GM12891 (cell line): ENCODE measurements around the gene ZNF862.

ENCODE experiments used
- DNase-seq: peaks from one replicate; pipeline ENCODE4 v3.0.0; 2011; ENCODE audit warnings: low spot score; ENCODE audit not compliant: insufficient read length
- FAIRE-seq: peaks from 2 replicates; lab custom pipeline; 2011; peaks lifted over from hg19 to GRCh38; lab: Jason Lieb, UNC
- PAX5 ChIP-seq: IDR thresholded peaks from 2 replicates; pipeline ENCODE4 v1.6.1; 2011; ENCODE audit warnings: low read length, moderate library complexity, mild to moderate bottlenecking; ENCODE audit not compliant: insufficient read depth, severe bottlenecking
- POLR2A ChIP-seq: IDR thresholded peaks from 2 replicates; pipeline ENCODE4 v1.6.1; 2011; ENCODE audit warnings: low read depth, low read length, control low read depth
- POLR2AphosphoS5 ChIP-seq: IDR thresholded peaks from 2 replicates; pipeline ENCODE4 v1.6.1; 2011; ENCODE audit warnings: low read depth, low read length, control low read depth
- POU2F2 ChIP-seq: IDR thresholded peaks from 2 replicates; pipeline ENCODE4 v1.6.1; 2011; ENCODE audit warnings: low read depth, mild to moderate bottlenecking, control low read depth, low read length, moderate library complexity
- SPI1 ChIP-seq: IDR thresholded peaks from 2 replicates; pipeline ENCODE4 v1.6.1; 2011; ENCODE audit warnings: low read depth, low read length, control low read depth
- TAF1 ChIP-seq: IDR thresholded peaks from 2 replicates; pipeline ENCODE4 v1.6.1; 2011; ENCODE audit warnings: low read depth, low read length, control low read depth

Gene ZNF862

DNA sequence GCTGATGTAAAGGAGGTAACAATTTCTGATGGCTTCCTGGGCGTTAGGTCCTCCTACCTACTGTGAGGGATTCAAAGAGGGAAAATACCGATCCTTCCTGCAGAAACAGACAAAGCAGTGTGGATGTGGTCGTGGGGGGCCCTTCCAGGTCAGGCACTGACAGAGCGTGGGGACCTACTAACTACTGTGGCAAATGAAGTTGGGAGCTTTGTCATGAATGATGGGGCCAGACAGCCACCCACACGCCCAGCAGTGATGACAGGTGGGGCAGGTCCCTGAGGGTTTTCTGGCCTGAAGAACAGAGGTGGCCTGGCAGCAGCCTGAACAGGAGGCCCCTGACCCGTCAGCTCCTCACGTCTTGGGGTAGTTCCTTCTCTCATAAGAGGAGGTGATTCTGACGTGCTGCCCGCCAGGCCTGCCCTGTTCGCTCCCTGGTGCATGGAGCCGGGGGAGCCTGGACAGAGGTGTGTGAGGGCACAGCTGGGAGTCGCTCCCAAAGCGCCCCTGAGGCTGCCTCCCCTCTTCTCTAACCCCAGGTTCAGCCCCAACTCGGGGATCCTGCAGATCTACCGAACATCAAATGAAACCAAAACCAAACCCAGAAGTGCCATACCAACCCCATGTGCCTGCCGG lies 39.8 kb downstream of the ZNF862 start:
- TF ChIP-seq PAX5, result no peak
- no peak for TF ChIP-seq POLR2A
- TF ChIP-seq POLR2AphosphoS5, result no peak
- no peak for TF ChIP-seq POU2F2
- no peak for TF ChIP-seq SPI1
- TF ChIP-seq TAF1, result no peak
- FAIRE-seq (no peak), DNase-seq (no peak)

DNA sequence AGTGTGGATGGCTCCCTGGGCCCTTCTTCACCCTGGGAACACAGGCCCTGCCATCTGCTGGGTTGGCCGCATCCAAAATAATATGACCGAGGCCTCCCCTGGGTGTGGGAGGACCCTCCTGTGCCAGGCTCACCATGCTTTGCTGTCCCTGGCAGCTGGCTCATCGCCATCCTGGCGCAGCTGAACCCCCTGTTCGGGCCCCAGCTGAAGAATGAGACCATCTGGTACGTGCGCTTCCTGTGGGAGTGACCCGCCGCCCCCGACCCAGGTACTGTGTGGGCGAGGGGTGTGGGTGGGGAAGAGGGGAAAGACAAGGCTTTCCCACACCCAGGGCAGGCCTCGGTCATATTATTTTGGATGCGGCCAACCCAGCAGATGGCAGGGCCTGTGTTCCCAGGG lies 40.3 kb downstream of the ZNF862 start:
- TF ChIP-seq SPI1, result no peak
- TF ChIP-seq PAX5, result no peak
- TF ChIP-seq POLR2A, result no peak
- TF ChIP-seq POLR2AphosphoS5, result no peak
- TF ChIP-seq POU2F2, result no peak
- TF ChIP-seq TAF1, result no peak
- no peak for FAIRE-seq
- DNase-seq, result no peak

DNA sequence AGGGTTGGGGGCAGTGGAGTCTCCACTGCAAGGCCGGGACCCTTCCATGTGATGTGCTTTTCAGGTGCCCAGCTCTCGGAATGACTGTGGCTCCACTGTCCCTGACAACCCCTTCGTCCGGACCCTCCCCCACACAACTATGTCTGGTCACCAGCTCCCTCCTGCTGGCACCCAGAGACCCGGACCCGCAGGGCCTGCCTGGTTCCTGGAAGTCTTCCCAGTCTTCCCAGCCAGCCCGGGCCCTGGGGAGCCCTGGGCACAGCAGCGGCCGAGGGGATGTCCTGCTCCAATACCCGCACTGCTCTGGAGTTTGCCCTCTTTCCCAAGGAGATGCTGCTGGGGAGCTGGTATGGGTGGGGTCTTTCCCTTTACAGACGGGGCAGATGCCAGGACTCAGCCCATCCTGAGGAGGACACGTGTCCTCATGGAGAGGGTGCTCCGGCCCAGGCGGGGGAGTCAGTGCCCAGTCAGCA lies 41.1 kb downstream of the ZNF862 start:
- TF ChIP-seq TAF1 (no peak), POU2F2 (no peak), SPI1 (no peak), POLR2A (no peak), POLR2AphosphoS5 (no peak)
- FAIRE-seq (no peak), DNase-seq (no peak)

DNA sequence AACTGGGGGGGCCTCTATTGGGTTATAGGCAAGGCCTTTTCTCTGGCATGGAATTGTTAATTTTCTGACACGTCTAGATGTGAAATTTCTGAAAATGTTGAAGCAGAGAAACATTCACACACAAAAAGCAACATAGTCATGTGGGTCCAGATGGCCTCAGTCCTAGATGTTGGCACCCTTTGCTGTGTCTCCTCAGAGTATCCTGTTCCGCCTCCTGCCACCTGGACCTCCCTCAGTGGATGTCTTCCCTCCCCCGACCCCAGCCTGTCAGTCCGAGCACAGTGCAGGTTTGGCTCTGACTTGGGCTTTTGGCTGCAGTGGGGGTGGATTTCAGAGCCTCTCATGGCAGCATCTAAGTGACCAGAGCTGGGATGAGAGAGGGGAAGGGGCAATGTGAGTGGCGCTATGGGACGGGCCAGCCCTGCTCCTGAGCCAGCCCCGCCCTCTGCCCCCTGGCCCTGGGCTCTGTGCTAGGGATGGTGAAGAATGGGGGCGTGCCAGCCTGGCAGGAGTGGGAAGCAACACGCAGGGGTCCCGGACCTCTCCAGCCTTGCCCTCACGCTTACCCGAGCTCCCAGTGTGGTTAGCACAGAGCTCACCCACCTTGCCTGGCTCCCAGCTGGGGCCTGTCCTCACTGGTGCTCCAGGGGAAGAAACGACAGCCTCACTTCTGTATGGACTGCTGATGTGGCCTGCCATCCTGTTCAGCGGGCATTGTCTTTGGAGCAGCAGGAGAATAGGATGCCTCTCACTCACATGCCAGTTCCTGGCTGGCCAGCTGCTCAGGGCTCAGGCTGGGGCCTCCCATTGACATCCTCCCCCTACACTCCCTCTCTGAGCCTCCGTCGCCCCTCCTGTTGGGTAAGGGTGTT lies 41.8 kb downstream of the ZNF862 start:
- DNase-seq (no peak), FAIRE-seq (no peak)
- TF ChIP-seq PAX5 (no peak), POLR2A (no peak), POU2F2 (no peak), POLR2AphosphoS5 (no peak), TAF1 (no peak), SPI1 (no peak)

DNA sequence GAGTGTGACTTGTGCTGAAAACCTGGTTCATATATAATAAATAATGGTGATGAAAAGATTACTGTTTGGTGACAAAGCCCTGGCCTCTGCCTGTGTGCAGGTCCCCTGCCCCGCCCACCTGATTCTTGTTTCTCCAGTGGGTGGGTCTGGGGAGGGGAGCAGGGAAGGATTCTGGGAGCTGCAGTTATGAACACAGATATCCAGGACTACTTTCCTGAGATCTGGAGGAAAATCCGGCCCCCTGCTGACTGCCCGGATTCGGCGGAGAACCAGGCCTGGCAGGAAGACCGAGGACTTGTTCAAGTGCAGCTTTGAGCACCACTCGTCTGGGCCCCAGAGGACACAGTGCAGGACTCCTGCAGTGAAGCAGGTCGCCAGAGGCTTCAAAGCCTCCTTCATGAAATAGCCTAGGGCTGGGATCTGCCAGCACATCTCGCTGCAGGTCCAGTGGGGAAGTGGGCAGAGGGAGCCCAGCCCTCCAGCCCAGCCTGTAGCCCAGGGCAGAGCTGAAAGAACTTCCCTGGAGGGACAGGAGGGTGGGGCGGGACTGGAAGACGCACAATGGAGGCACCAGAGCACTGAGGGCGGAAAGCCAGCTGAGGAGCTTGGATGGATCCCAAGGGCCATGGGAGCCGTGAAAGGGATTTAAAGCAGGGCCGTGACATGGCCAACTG lies 42.6 kb downstream of the ZNF862 start:
- peak; percentile 0 for DNase-seq
- no peak for FAIRE-seq
- TF ChIP-seq SPI1 (no peak), TAF1 (no peak), POLR2A (no peak), POLR2AphosphoS5 (no peak), POU2F2 (no peak), PAX5 (no peak)

DNA sequence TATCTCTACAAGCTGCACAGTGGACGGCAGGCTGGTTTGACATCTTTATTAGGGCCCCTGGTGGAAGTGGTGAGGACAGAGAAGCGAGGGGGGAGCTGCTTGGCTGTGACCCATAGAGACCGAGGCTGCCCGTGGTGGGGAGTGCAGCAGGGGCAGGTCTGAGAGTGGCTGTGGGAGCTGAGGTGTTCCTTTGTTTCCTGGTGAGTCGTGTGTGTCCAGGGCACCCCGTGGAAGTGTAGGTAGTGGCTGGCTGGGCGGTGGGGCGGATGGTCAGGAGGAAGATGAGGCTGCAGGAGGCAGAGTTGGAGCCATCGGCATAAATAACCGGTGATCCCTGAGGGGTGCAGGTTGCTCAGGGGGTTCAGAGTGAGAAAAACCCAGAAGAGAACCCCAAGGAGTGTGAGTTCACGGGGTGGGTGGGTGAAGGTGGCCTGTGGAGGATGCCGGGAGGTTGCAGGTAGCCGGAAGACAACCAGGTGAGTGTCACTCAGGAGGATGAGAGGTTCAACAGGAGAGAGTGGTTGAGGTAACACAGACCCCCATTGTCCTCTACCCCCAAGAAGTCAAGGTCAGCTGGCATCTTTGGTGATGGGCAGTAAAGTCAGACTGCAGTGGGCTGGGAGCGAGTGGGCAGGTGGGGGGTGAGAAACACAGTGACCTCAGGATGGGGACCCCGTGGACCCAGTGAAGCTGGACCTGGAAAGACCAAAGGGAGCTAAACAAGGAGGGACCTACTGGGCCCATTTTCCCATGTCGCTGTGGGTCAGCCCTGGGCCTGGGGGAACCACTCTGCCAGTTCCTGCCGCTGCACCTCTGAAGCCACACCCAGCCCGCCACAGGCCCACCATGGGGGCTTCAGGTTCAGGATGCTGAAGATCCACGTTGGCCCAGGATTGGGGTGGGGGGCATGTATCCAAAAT lies 43.4 kb downstream of the ZNF862 start:
- no peak for FAIRE-seq
- peak; percentile 1 for DNase-seq
- TF ChIP-seq SPI1 (no peak), POU2F2 (no peak), TAF1 (no peak), POLR2A (no peak), POLR2AphosphoS5 (no peak), PAX5 (no peak)

DNA sequence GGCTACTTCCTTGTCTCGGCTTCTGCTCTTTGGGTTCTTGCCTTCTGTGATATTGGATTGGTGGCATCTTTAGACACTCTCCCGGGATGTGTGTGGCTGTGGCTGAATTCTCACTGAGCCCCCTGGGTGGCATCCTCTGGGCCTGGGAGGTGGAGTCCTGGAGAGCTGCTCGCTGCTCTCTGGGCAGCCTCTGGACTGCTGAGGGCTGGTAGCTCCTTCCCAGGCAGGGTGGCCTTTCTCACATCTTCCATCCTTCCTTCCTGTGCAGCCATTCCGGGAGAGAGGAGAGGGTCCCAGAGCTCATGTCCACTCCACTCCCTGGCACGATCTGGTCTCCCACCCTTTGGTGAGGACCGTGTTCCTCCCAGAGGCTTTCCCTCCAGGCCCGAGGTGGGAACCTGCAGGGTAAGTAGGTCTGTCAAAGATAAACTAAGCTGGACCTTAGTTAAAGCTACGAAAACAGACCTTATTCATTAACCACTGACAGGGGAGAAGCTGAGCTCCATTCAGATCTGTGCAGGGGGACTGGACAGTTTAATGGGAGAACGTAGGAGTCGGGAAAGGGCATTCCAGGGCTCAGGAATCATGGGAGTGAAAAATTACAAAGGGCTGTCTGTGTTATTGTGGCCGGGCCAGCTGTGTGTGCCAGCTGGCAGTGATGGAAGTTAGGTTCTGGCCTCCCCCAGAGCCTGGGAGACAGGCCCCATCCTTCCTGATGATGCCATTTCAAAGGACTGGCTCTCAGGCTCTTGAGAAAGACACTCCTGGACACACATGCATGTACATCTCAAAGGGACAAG lies 44.3 kb downstream of the ZNF862 start:
- FAIRE-seq, result no peak
- DNase-seq, result peak; percentile 7
- TF ChIP-seq POLR2A (no peak), PAX5 (no peak), POU2F2 (no peak), TAF1 (no peak), SPI1 (no peak), POLR2AphosphoS5 (no peak)

DNA sequence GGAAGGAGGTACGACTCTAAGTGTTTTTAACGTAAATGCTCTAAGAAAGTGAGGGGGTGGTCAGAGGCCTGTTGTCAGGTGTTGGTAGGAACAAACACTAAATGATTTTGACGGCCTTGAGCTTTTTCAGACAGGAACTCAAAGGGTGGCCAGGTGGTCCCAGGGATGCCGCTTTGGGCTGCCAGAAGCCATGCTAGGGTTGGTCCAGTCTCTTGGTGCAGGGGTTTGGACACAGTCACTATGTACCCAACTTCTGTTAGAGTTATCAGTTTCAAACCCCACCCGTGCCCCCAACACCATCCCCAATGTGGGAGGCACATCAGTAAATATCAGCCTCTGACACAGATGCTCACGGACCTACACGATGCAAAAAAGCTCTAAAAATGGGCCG lies 44.9 kb downstream of the ZNF862 start:
- TF ChIP-seq POLR2A, result no peak
- TF ChIP-seq SPI1, result no peak
- TF ChIP-seq POU2F2, result no peak
- TF ChIP-seq PAX5, result no peak
- TF ChIP-seq POLR2AphosphoS5, result no peak
- FAIRE-seq (no peak), DNase-seq (no peak)

DNA sequence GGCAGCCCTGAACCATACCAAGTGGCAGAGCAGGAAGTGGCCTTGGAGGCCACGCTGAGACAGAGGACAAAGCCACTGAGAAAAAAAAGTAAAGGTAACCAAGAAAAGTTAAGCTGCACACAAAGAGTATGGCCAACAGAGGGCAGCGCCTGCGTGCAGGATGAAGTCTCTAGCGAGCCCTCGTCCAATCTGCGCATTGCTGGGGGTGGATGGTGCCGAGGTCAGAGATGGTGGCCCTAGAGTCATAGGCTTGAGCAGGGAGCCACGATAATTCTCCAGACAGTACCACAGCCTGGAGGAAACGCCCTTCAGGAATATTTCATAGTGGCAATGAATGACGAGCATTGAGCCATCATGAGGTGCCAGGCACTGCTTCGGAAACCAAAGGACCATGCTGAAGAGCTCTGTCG lies 45.3 kb downstream of the ZNF862 start:
- FAIRE-seq (peak; percentile 74), DNase-seq (peak; percentile 57)
- TF ChIP-seq TAF1 (no peak), POLR2A (no peak), PAX5 (no peak), SPI1 (no peak), POU2F2 (no peak), POLR2AphosphoS5 (no peak)
